ENCODE results near the gene KIF12. TPM values are rescaled to one million over a fixed set of nuclear protein-coding genes. Genes with fewer than 3 reads are reported as not detected.
"Not testable (repeated sequence)": the region's sequence is repeated elsewhere in the genome, so short reads cannot be mapped to it uniquely, and the experiment has no call there.

Gene KIF12
- total RNA-seq, 1 donor from 2014 or later: not detected

DNA sequence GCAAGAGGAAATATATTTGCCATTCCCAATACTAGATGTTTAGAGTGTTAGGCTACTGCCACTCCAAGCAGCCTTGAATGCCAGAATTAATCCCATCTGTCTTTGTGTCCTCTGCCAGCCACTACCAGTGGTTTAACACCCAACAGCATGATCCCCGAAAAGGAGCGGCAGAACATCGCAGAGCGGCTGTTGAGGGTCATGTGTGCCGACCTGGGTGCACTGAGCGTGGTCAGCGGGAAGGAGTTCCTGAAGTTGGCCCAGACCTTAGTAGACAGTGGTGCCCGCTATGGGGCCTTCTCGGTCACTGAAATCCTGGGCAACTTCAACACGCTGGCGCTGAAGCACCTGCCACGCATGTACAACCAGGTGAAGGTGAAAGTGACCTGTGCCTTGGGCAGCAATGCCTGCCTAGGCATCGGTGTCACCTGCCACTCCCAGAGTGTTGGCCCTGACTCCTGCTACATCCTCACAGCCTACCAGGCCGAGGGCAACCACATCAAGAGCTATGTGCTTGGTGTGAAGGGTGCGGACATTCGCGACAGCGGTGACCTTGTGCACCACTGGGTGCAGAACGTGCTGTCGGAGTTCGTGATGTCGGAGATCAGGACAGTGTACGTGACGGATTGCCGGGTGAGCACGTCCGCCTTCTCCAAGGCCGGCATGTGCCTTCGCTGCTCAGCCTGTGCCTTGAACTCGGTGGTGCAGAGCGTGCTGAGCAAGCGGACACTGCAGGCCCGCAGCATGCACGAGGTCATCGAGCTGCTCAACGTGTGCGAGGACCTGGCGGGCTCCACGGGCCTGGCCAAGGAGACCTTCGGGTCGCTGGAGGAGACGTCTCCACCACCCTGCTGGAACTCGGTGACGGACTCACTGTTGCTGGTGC, 50.3 kb downstream of the KIF12 start:
- Histone ChIP-seq H3K27me3 (no peaks in the 10 kb centered on the region), H3K27ac (no peak overlapping the region), H3K4me3 (no peak overlapping the region), H3K9me3 (peaks cover 0 to 8% of the 10 kb centered on the region in 2 donors), H3K4me1 (no peaks in the 10 kb centered on the region), H3K36me3 (peaks cover 27 to 42% of the 10 kb centered on the region in 2 donors)
- TF ChIP-seq, protein P1, sequence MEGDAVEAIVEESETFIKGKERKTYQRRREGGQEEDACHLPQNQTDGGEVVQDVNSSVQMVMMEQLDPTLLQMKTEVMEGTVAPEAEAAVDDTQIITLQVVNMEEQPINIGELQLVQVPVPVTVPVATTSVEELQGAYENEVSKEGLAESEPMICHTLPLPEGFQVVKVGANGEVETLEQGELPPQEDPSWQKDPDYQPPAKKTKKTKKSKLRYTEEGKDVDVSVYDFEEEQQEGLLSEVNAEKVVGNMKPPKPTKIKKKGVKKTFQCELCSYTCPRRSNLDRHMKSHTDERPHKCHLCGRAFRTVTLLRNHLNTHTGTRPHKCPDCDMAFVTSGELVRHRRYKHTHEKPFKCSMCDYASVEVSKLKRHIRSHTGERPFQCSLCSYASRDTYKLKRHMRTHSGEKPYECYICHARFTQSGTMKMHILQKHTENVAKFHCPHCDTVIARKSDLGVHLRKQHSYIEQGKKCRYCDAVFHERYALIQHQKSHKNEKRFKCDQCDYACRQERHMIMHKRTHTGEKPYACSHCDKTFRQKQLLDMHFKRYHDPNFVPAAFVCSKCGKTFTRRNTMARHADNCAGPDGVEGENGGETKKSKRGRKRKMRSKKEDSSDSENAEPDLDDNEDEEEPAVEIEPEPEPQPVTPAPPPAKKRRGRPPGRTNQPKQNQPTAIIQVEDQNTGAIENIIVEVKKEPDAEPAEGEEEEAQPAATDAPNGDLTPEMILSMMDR (IDR thresholded peaks at IDR 0.05): no peak
- peak in 1 of 2 donors; percentile 60 for DNase-seq (ENCODE audit: low spot score in 2 of 2)
- intact Hi-C loops (cut with DNase I): no loop called here

DNA sequence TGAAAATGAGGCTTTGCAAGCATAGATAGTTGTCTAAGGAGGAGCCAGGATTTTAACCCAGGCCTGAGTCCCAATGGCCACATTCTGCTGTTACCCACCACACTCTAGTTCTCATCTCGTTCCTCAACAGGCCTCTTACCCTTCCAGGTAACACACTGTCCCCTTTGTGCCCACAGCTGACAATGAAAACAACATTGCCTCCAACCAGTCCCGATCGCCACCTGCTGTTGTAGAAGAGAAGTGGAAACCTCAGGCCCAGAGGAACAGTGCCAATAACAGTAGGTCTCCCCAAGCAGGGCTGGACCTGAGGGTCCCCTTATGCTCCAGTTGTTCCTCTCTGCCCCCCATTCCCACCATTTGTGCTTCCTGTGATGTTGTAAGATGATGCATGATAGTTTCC, 51.4 kb downstream of the KIF12 start:
- Histone ChIP-seq H3K27me3 (no peaks in the 10 kb centered on the region), H3K27ac (no peak overlapping the region), H3K4me3 (no peak overlapping the region), H3K36me3 (peaks cover 27 to 35% of the 10 kb centered on the region in 2 donors), H3K4me1 (no peaks in the 10 kb centered on the region), H3K9me3 (peaks cover 0 to 14% of the 10 kb centered on the region in 2 donors)
- intact Hi-C loops (cut with DNase I): no loop called here
- DNase-seq (ENCODE audit: low spot score in 2 of 2): peak in 1 of 2 donors; percentile 56
- TF ChIP-seq, protein P1 (IDR thresholded peaks at IDR 0.05): peak in 1 of 3 experiments; percentile 20

DNA sequence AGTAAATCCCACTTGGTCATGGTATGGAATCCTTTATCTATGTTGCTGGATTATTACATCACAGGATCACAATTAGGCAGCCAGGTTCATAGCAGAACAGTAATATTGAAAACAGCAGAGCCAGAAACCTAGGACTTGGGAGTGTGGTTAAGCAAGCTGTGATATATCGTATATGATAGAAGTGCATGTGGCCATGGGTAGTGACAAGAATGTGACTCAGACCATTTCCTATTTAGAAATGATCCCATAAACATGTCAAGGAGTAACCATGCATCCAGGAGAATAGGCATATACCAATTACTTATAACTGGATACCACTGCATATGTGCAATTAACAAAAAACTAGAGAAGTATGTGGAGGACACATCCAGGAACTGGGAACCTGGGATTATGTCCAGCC, 52.2 kb downstream of the KIF12 start:
- Histone ChIP-seq H3K4me3 (no peak overlapping the region), H3K27ac (no peak overlapping the region), H3K27me3 (no peaks in the 10 kb centered on the region), H3K9me3 (peaks cover 0 to 14% of the 10 kb centered on the region in 2 donors), H3K36me3 (peaks cover 27 to 37% of the 10 kb centered on the region in 2 donors), H3K4me1 (no peaks in the 10 kb centered on the region)
- TF ChIP-seq, protein P1 (IDR thresholded peaks at IDR 0.05): no peak
- DNase-seq (ENCODE audit: low spot score in 2 of 2): no peak
- intact Hi-C loops (cut with DNase I): no loop called here

DNA sequence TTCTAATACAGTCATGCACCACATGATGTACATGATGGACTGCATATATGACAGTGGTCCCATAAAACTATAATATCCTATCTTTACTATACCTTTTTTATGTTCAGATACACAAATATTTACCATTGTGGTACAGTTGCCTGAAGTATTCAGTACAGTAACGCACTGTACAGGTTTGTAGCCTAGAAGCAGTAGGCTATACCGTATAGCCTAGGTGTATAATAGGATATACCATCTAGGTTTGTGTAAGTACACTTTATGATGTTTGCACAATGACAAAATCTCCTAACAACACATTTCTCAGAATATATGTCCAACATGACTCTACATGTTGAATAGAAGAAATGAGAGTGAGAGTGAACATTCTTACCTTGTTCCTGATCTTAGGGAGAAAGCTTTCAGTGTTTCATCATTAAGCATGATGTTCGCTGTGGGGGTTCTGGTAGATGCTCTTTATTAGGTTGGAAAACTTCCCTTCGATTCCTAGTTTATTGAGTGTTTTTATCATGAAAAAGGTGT, 52.8 kb downstream of the KIF12 start:
- TF ChIP-seq, protein P1 (IDR thresholded peaks at IDR 0.05): no peak
- intact Hi-C loops (cut with DNase I): no loop called here
- Histone ChIP-seq H3K4me1 (no peaks in the 10 kb centered on the region), H3K4me3 (no peak overlapping the region), H3K27ac (no peak overlapping the region), H3K36me3 (peaks cover 27 to 32% of the 10 kb centered on the region in 2 donors), H3K27me3 (no peaks in the 10 kb centered on the region), H3K9me3 (peaks cover 0 to 14% of the 10 kb centered on the region in 2 donors)
- no peak for DNase-seq (ENCODE audit: low spot score in 2 of 2)

DNA sequence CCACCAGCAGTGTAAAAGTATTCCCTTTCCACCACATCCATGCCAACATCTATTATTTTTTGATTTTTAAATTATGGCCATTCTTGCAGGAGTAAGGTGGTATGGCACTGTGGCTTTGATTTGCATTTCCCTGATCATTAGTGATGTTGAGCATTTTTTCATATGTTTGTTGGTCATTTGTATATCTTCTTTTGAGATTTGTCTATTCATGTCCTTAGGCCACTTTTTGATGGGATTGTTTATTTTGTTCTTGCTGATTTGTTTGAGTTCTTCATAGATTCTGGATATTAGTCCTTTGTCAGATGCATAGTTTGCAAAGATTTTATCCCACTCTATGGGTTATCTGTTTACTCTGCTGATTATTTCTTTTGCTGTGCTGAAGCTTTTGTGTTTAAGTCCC, 55.4 kb downstream of the KIF12 start:
- intact Hi-C loops (cut with DNase I); H3K27ac ChIP-seq: not testable (repeated sequence)

More for the DNA sequence above, 55.4 kb downstream of the KIF12 start:
- H3K4me3 ChIP-seq; H3K27me3 ChIP-seq; H3K4me1 ChIP-seq; DNase-seq (ENCODE audit: low spot score in 2 of 2): not testable (repeated sequence)
- Histone ChIP-seq H3K36me3 (peaks cover 11 to 25% of the 10 kb centered on the region in 2 donors), H3K9me3 (peaks cover 0 to 14% of the 10 kb centered on the region in 2 donors)

Other genes starting within 250 kb of the KIF12 start
- gene ZNF618, start 223.0 kb downstream of the KIF12 start, total RNA-seq: 16.1 TPM
- 6.6 TPM for gene AMBP, start 21.0 kb downstream of the KIF12 start, total RNA-seq
- gene COL27A1, start 56.2 kb upstream of the KIF12 start, total RNA-seq: 9.3 TPM
- 53.3 TPM for gene ORM1, start 223.8 kb upstream of the KIF12 start, total RNA-seq
- gene ORM2, start 230.6 kb upstream of the KIF12 start, total RNA-seq: 0.64 TPM

Measured in ascending aorta (tissue), 2 donors.